Hematopoietic multipotent progenitor cell (in vitro differentiated cells): ENCODE measurements around the gene HOXB2. TPM values are rescaled to one million over a fixed set of nuclear protein-coding genes. Genes with fewer than 3 reads are reported as not detected.
"Not testable (repeated sequence)": the region's sequence is repeated elsewhere in the genome, so short reads cannot be mapped to it uniquely, and the experiment has no call there.

ENCODE experiments used
- DNase-seq, 3 donors: peaks; one replicate each; pipeline ENCODE4 v3.0.0-alpha.2; 2011 to 2015; ENCODE audit warnings: low read depth in 2 of 3, low spot score in 2 of 3
- total RNA-seq: library from RNA; depleted of rRNA; stranded (reverse); fragments of >200 nt; gene quantifications from one replicate; pipeline ENCODE4 v1.2.3, GENCODE V29; 2012

The HOXB2 gene
- total RNA-seq, 1 donor, result 10.8 TPM

DNA sequence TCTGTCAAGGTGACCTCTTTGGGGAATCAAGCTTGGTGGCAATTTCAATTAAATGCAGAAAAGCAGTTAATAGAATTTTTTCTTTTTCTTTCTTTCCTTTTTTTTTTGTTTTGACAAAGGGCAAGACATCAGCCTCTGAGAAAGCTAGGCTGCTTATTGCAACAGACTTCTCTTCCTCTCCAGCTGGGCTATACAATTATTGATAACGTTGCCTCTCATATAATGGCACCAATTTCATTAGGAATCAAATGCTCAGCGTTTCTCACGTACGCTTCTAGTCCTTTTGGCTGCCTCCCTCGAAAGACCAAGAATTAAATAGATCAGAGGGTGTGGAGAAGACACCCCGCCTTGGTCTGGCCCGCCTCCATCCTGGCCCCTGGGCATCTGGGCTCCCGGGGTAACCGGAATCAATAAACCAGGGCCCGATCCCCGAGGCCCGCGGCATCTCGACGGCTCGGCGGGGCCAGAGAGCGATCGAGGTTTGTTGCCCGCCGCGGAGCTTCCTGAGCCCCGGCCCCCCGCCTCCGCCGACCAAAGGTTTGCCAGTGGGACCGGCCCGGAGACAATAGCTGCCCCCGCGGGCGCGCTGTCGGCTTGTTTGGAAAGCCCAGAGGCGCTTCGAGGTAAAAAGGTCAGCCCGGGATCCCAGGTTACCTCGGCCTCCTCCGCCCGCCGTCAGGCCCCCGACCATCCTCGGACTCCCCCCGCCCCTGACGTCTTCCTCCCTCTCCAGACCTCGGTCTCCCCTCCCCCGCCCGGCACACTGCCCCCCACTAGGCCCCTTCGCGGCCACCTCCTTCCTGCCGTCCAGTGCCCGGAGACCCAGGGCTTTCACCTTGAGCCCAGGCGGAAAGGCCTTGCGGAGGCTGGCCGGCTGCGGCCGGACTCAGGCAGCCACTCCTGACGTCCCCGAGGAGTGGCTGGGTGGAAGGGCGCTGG is 18.0 kb downstream of the HOXB2 start:
- no peak for DNase-seq

DNA sequence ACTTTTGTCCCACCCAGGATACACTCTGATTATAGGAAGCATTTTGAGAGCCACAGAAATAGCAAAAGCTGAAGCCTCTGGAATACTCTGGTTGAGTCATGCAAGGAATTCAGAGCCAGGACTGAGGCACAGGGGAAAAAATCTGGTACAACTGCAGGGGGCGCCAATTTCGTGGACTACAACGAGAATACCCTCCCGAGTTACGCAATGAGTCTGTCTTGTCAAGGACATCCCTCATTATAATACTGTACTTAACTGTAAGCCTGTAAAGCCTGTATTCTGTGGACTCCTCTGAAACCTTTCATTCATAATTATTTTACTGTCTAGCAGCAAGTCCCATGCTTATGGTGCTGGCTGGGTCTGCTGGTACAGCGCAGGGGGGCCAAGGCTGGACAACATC is 21.9 kb downstream of the HOXB2 start:
- DNase-seq, result no peak

DNA sequence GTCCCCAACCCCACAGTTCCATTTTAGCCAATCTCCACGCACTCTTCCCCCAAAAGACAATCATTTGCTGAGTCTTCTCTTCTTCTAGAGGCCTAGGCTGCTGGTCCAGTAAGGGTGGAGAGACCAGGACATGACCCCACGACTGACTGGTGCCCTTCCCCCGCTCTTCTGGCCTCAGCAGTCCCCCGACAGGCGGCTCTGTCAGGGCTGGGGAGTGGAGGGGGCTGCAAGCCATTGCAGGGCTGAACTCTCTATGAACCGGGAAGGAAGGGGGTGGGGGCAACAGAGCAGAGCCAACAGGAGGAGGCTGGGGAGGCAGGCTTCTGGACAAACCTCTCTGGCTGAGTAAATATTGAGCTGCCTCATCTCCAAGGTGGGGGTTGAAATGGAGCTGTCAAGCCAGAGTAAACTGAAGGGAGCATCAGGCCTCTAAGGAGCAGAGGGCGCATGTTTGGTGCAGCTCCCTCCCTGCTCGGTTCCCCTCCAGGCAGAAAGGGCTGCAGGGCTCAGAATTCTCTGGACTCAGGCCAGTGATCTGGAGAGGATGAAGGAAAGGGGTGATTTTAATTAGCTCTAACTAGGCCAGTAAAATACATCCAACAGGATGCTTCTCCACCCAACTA is 22.8 kb downstream of the HOXB2 start:
- no peak for DNase-seq

DNA sequence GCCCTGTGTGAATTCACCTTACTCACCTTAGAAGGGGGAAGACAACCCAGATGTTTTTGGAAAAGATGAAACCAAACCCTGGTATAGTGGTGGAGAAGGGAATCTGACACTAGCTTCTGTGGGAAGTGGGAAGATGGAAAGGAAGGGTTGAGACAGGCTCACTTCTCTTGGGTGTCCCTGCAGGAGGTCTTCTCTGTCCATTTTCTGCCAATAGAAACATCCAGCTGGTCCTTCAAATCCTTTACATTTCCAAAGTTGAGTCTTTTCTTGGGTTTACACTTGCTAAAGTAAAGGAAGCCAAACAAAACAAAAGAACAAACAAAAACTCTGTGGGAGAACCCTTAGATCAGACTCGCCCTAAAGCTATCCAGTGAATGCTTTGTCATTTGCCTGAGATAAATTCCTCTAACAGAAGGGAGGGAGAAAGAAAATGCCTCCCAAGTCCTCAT is 24.3 kb downstream of the HOXB2 start:
- no peak for DNase-seq

DNA sequence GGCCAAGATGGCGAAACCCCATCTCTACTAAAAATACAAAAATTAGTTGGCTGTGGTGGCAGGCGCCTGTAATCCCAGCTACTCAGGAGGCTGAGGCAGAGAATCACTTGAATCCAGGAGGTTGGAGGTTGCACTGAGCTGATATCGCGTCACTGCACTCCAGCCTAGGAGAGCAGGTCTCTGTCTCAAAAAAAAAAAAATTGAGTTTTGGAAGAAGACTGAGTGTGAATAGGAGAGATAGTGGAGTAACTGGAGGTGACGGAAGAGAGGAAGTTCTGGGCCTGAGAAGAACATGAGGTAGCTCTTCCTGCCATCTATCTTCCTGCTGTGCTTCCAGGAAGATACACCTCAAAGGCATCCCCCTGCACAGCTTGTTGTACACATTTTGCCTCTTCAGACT is 25.5 kb downstream of the HOXB2 start:
- DNase-seq, result no peak

DNA sequence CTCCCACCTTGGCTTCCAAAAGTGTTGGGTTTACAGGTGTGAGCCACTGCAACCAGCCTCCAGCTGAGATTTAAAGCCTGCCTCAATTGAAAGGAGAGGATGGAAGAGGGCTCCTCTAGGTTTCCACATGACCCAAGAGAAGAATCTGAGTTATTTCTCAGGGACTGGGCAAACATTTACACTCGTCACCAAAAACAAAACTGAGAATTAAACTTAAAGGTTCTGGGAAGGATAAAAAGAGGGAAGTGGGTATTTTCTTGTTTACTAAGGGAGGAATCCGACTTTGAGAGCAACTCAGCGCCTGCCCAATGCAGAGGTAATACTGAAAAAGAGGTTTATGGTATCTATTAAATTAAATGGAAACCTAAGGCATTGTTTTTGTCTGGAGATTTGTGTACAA is 27.4 kb downstream of the HOXB2 start:
- no peak for DNase-seq

DNA sequence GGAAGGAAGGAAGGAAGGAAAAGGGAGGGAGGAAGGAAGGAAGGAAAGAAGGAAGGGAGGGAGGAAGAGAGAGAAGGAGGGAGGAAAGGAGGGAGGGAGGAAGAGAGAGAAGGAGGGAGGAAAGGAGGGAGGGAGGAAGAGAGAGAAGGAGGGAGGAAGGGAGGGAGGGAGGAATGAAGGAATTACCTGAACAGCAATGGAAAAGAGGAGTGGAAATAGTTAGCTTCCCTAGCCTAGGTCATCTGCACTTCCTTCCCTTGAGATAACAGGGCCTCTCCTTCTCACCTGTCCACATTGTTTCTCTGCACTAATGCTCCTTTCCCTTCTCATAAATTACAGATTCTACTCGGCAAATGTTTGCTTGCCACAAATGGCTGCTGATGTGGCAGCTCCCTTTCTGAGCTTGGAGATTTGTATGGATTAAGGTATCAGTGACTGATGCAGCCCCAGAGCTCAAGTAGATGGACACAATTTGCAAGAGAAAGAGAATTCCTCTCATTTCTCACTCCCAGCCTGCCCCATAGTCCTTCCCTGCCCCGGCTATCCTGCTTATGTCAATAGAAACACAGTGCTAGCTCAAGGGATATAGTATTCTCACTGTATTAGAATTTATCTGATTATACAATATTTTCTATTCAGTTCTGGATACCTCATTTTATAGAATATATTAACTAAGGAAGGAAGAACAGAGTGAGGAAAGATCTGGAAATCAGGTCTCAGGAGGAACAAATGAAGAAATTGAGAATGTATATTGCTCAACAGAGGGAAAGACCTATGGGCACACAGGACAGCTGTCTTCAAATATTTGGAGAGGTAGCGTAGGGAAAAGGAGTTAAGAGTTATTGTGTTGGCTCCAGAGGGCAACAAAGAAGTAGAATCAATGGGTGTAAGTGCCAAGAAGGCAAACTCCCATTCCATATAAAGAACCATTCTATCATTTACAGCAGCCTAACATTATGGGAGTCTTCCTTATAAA is 28.7 kb downstream of the HOXB2 start:
- DNase-seq, result no peak

DNA sequence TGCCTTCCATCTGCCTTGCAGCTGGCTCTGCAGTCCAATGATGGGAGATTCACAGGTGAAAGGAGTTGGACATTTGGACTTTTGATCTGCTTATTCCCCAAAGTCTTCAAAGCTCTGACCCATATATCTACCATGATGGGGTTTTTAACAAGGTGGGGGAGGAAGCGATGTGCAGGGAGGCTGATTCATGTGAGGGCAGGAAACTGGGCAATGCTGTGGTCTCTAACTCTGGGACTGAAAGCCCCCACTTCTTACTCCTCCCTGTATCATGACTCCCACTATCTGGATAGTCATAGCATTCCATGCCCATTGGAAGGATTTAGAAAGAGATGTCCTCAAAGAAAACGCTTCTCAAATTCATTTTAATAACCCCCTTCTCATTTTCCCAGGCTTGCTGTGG is 30.4 kb downstream of the HOXB2 start:
- DNase-seq, result no peak

DNA sequence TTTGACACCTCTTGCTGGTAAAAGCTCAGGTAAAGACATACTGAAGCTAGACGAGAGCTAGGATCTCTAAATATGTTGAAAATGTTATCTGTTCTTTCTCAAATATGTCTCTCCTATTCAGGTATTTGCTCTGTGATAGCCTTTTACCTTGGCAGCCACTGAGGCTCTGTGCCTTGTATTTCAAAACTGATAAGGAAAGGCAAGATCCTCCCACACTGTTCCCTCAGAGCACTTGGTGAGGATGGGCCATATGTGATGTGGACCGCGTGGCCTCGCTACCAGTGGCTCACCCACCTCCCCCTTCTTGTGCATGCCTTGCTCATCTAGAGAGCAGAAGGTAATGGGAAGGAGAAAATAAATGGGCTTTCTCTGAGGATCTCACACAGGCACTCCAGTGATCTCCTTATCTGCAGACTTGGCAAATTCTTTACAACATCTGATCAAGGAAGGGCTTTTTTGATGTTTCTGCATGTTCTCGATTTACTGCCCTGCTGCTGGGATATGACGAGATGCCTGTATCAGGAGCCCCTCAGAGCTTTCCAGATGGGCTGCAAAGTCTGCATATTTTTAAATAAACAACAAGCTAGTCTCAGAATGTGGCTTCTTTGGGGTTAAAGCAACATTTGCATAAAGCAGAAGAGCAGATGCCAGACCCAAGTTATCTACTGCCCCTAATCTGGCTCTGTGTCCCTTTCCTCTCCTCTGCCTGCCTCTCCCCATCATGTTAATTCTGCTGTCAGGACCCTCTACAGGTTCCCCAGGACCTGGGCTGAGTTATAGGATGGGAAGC is 31.0 kb downstream of the HOXB2 start:
- DNase-seq, result no peak

DNA sequence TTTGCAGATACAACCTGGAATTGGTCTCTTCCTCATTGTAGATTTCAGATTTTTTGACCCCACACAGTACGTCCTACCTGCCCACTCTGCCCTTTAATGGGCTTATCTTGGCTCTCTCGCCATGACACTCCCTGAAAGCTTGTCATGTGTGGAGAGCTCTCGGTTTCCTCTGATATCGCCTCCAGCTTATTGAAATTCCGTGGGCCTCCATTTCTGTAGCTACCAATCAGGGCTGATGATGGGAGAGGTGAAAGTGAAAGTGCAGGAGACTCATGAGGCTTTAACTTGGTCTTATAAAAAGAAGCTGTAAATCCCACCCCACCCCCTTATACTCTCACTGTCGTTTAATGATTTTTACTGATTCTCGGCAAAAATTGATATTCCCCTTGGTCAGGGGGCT is 31.8 kb downstream of the HOXB2 start:
- peak in 1 of 3 donors; percentile 60 for DNase-seq

DNA sequence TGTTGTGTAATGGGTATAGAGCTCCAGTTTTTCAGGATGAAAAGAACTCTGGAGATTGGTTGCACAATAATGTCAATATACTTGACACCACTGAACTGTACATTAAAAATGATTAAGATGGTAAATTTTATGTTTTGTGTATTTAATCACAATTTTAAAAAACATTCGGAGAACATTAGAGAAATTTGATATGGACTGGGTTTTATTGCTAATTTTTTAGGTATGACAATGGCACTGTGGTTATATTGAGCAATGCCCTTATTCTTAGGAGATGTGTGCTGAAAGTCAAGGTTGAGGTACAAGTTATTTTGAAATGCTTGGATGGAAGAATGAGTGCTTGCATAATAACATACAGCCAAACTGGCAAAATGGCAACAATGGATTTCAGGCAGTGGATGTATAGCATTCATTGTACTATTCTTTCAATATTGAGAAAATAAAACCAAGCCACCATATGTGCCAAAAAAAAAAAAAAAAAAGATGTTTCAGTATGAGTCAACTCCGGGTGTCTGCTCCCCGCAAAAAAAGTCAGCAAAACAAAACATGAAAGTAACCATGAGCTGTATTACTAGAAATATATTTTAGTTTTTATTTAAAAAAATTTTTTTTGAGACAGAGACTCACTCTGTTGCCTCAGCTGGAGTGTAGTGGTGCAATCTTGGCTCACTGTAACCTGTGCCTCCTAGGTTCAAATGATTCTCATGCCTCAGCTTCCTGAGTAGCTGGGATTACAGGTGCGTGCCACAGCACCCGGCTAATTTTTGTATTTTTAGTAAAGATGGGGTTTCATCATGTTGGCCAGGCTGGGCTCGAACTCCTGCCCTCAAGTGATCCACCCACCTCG is 33.9 kb downstream of the HOXB2 start:
- no peak for DNase-seq

DNA sequence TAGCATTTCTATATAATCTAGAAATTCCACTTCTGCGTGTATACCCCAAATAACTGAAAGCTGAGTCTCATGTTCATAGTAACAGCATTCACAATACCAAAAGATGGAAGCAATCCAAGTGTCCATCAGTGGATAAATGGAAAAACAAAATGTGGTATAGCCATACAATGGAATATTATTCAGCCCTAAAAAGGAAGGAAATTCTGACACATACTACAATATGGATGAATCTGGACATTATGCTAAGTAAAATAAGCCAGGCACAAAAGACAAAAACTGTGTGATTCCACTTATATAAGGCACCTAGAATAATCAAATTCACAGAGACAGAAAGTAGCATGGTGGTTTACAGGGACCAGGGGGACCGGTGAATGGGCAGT is 34.5 kb downstream of the HOXB2 start:
- no peak for DNase-seq

DNA sequence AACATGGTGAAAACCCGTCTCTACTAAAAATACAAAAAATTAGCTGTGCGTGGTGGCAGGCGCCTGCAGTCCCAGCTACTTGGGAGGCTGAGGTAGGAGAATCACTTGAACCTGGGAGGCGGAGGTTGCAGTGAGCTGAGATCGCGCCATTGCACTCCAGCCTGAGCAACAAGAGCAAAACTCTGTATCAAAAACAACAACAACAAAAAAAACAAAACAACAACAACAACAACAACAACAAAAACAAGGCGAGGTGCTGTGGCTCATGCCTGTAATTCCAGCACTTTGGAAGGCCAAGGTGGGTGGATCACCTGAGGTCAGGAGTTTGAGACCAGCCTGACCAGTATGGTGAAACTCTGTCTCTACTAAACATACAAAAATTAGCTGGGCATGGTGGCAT is 35.2 kb downstream of the HOXB2 start:
- not testable (repeated sequence) for DNase-seq

DNA sequence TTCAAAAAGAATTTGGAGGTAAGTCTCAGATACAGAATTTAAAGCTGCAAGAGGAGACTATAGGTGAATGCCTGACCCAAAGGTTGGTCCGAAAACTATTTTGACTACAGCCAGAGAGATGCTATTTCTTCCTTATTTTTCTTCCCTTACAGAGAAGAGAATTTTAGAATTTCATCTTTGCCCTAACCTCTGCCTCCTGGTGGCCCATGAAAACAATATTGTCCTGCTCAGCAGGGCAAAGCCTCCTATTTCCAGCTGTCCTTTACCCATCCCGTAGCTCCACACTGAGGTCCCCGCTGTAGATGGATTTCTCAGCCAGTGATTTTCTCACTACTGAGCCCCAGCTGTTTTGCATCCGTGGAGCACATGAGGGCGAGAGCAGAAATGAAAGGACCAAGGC is 38.7 kb downstream of the HOXB2 start:
- no peak for DNase-seq

DNA sequence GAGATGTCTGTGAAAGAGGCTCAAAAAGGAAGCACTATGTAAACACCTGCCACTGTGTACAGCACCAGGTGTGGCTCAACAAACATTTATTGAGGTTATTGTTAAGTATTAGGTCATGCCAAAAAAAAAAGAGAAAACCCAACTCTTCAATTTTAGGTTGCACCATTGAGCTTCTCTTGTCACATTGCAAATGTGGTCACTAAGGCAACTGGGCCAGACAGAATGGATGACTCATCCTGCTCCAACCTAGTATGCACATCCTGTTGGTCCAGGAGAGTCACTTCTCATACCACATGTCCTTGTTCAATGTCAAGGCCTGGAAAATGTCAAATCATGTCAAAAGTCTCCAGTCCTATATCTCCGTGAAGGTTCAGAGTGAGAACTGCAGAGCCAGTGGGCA is 39.1 kb downstream of the HOXB2 start:
- peak in 2 of 3 donors; percentile 87 for DNase-seq

DNA sequence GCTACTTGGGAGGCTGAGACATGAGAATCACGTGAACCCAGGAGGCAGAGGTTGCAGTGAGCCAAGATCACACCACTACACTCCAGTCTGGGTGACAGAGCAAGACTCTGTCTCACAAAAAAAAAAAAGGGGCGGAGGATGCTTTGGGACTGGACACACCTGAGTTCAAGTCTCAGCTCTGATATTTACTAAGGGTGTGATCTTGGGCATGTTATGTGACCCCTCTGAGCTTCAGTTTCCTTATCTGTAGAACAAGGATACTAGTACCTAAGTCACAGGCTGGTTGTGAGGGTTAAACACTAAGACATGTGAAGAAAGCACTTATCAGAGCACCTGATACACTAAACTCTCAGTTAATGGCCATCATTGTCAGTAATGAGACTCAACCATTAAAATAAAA is 40.0 kb downstream of the HOXB2 start:
- DNase-seq, result no peak

DNA sequence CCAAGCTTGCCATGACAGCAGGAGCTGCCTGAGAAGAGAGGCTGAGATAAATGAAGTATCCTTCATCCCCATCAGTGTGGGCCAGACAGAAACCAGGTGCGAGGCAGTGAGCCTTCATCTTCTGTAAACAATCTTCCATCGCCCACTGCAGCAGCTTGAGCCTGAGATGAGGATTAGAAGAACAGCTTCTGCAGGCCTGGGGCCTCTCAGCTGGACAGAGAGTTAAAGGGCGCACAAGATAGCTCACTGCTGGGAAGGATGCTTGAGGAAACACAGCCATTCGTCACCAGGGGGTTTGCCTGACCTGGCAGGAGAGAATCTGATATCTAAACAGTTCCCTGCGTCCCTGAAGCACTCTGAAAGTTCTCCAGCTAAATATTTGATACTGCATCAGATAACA is 41.2 kb downstream of the HOXB2 start:
- no peak for DNase-seq

DNA sequence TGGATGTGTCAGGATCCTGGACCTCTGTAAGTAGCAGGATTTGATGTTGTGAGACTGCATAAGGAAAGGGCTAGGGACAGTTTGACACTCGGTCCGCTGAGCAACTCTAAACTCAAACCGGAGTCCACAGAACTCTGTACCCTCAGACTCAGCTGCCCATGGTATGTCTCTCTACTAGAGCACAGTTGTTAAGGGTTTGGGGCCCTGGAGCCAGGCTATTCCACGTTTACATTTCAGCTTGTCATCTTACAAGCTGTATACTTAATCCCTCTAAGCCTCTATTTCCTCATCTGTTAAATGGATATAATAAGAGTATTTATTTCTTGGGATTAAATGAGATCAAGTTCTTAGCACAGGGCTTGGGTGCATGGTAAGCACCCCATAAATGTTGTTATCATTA is 42.0 kb downstream of the HOXB2 start:
- DNase-seq, result no peak

DNA sequence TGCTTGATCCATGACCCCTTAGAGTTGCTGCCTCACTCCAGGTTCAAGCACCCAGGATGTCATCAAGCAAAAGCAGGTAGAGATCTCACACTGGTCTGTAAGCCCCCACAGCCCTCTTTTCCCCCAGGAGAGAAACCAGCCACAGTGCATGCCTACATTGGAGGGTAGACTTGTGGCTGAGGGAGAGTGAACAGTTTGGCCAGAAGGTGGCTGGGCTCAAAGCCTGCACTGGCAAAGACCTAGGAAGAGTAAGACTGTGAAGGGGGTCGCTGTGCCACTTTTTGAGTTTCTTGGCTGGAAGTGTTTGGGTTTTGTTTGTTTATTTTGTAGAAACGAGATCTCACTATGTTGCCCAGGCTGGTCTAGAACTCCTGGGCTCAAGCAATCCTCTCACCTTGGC is 42.6 kb downstream of the HOXB2 start:
- DNase-seq, result no peak
